ENCODE measurements around the gene POR. TPM values are rescaled to one million over a fixed set of nuclear protein-coding genes. Genes with fewer than 3 reads are reported as not detected.

Gene POR
- total RNA-seq, 3 donors from 2014 or later: 40.8 to 63.6 (median 57.7) TPM

GRCh38 chr7:75963381-75963995, 48.5 kb downstream of the POR start:
- ATAC-seq (no peak), DNase-seq (no peak)
- Mint-ChIP-seq H3K4me3 (no peak overlapping the region), H3K9me3 (no peaks in the 10 kb centered on the region), H3K4me1 (ENCODE audit: low read depth) (no peaks in the 10 kb centered on the region), H3K27me3 (ENCODE audit: low read depth) (no peaks in the 10 kb centered on the region), H3K36me3 (ENCODE audit: insufficient read depth) (peaks cover 24% of the 10 kb centered on the region)

- no peak overlapping the region for H3K4me3 Mint-ChIP-seq
- H3K4me1 Mint-ChIP-seq (ENCODE audit: low read depth): no peaks in the 10 kb centered on the region
- DNase-seq (no peak), ATAC-seq (no peak)
- H3K9me3 Mint-ChIP-seq: no peaks in the 10 kb centered on the region
- H3K27me3 Mint-ChIP-seq (ENCODE audit: low read depth): no peaks in the 10 kb centered on the region
- peaks cover 15% of the 10 kb centered on the region for H3K36me3 Mint-ChIP-seq (ENCODE audit: insufficient read depth)
These were observed 50.7 kb downstream of the POR start for GRCh38 chr7:75965617-75966016.

DNA sequence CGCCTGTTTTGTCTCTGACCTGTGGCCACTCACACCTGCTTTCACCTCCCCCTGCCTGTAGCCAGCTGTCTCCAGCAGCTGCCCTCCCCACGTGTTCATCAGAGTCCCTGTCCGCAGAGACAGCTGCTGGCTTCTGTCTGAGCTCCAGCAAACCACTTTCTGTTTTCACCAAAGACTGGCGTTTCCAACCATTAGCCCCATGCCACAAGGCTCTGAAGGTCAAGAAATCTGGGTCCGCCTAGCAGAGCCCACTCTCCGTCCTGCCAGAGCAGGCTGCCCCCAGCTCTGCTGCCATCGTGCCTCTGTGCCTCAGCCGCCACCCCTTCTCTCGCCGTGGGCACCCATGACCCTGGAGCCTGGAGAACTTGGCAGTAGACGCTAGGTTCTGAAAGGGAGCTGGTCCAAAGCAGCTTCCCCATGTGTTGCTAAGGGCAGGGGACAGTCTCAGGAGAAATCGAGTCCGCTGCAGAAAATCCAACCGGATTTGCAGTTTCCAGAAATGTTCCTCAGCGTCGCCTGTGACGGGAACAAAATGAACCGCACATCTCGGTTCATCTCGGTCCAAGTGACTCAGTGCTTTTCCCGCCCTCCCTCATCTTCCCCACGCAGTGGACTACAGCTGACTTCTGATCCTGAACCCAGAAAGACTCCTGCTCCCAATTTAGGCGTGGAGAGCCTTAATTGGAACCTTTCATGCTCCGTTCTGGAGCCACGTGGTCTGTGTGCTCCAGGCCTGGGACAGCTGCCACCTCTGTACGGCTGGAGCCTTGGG, 51.4 kb downstream of the POR start:
- H3K4me3 Mint-ChIP-seq: no peak overlapping the region
- ATAC-seq (no peak), DNase-seq (no peak)
- no peaks in the 10 kb centered on the region for H3K4me1 Mint-ChIP-seq (ENCODE audit: low read depth)
- H3K27me3 Mint-ChIP-seq (ENCODE audit: low read depth): no peaks in the 10 kb centered on the region
- H3K36me3 Mint-ChIP-seq (ENCODE audit: insufficient read depth): peaks cover 14% of the 10 kb centered on the region
- H3K9me3 Mint-ChIP-seq: no peaks in the 10 kb centered on the region

- no peaks in the 10 kb centered on the region for H3K27me3 Mint-ChIP-seq (ENCODE audit: low read depth)
- H3K36me3 Mint-ChIP-seq (ENCODE audit: insufficient read depth): peaks cover 9% of the 10 kb centered on the region
- no peak for DNase-seq
- H3K4me1 Mint-ChIP-seq (ENCODE audit: low read depth): no peaks in the 10 kb centered on the region
- no peaks in the 10 kb centered on the region for H3K9me3 Mint-ChIP-seq
- ATAC-seq: no peak
- no peak overlapping the region for H3K4me3 Mint-ChIP-seq
These were observed 52.1 kb downstream of the POR start for GRCh38 chr7:75967055-75967454.

- Mint-ChIP-seq H3K4me3 (no peak overlapping the region), H3K9me3 (no peaks in the 10 kb centered on the region)
- no peak for ATAC-seq
These were observed 52.6 kb downstream of the POR start for GRCh38 chr7:75967487-75967997.

GRCh38 chr7:75968012-75968411, 53.1 kb downstream of the POR start:
- no peak for ATAC-seq

More at GRCh38 chr7:75967487-75967997, 52.6 kb downstream of the POR start:
- Mint-ChIP-seq H3K36me3 (ENCODE audit: insufficient read depth) (peaks cover 10% of the 10 kb centered on the region), H3K4me1 (ENCODE audit: low read depth) (no peaks in the 10 kb centered on the region), H3K27me3 (ENCODE audit: low read depth) (no peaks in the 10 kb centered on the region)
- DNase-seq: no peak

GRCh38 chr7:75968561-75969001, 53.6 kb downstream of the POR start:
- Mint-ChIP-seq H3K9me3 (no peaks in the 10 kb centered on the region), H3K27me3 (ENCODE audit: low read depth) (no peaks in the 10 kb centered on the region), H3K4me1 (ENCODE audit: low read depth) (no peaks in the 10 kb centered on the region), H3K4me3 (no peak overlapping the region), H3K36me3 (ENCODE audit: insufficient read depth) (peaks cover 7% of the 10 kb centered on the region)
- ATAC-seq: no peak
- DNase-seq: no peak

More at GRCh38 chr7:75968012-75968411, 53.1 kb downstream of the POR start:
- Mint-ChIP-seq H3K4me3 (no peak overlapping the region), H3K9me3 (no peaks in the 10 kb centered on the region), H3K36me3 (ENCODE audit: insufficient read depth) (peaks cover 7% of the 10 kb centered on the region), H3K4me1 (ENCODE audit: low read depth) (no peaks in the 10 kb centered on the region), H3K27me3 (ENCODE audit: low read depth) (no peaks in the 10 kb centered on the region)
- DNase-seq: no peak

- ATAC-seq: no peak
- Mint-ChIP-seq H3K4me3 (no peak overlapping the region), H3K27me3 (ENCODE audit: low read depth) (no peaks in the 10 kb centered on the region), H3K36me3 (ENCODE audit: insufficient read depth) (peaks cover 12% of the 10 kb centered on the region), H3K4me1 (ENCODE audit: low read depth) (no peaks in the 10 kb centered on the region), H3K9me3 (no peaks in the 10 kb centered on the region)
- DNase-seq: no peak
These were observed 54.2 kb downstream of the POR start for GRCh38 chr7:75969182-75969581.

DNA sequence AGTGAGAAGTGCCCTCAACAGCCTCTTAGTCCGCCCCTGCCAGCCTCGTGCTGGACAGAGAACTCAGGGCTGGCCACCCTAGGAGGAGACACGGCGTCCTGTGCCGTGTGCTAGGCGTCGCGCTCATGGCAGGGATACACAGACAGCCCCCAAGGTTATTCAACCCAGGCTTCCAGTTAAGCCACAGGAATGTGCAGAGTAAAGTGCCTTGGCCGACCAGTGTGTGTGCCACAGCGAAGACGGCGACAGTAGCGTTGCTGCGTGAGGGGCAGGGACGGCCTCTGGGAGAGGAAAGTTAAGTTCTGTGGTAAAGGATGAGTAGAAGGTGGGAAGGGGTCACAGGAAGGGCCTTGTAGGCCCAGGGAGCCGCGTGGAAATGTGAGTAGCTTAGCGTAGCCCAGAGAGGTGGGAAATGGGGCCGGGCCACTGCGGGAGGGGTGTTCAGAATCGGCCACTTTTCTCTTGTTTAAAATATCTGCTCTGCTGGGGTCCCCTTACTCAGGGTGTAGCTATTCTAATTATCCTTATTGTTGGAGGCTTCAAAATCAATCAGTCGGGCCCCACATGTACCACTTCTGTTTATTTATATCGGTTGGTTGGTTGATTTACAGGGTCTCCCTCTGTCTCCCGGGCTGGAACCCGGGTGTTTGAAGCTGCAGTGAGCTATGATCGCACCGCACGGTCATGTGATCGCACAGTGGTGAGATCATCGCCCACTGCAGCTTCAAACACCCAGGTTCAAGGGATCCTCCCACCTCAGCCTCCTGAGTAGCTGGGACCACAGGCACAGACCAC, 54.9 kb downstream of the POR start:
- Mint-ChIP-seq H3K36me3 (ENCODE audit: insufficient read depth) (peaks cover 14% of the 10 kb centered on the region), H3K9me3 (no peaks in the 10 kb centered on the region), H3K27me3 (ENCODE audit: low read depth) (no peaks in the 10 kb centered on the region), H3K4me1 (ENCODE audit: low read depth) (no peaks in the 10 kb centered on the region), H3K4me3 (no peak overlapping the region)
- DNase-seq: no peak
- no peak for ATAC-seq

DNA sequence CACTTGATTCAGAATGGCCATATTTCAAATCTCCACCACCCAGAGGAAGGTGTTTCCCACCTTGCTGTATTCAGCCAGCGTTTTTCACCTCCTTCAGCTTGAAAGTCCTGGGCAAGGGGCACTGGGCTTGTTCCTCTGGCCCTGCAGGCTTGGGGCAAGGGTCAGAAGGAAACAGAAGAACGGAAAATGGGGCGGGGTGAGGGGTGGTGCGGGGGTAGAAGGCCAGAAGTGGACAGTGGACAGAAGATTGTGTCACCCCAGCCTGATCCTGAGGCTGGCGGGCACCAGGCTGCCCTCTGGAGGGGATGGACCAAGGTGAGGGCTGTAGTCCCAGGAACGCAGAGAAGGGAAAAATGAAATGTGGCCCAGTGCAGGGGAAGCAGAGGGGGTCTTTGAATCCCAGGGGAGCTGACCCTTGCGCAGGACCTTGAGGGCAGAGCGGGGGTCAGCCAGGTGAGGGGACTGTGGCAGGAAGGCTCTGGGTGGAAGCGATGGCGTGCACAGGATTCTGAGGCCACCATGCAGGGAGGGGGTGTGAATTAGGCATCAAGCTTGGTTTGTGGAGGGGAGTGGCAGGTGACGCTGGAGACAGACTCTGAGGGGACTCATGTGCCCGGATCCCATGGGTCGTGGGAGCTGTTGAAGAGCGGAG, 56.5 kb downstream of the POR start:
- Mint-ChIP-seq H3K27me3 (ENCODE audit: low read depth) (no peaks in the 10 kb centered on the region), H3K4me3 (no peak overlapping the region), H3K4me1 (ENCODE audit: low read depth) (no peaks in the 10 kb centered on the region), H3K36me3 (ENCODE audit: insufficient read depth) (peaks cover 11% of the 10 kb centered on the region), H3K9me3 (no peaks in the 10 kb centered on the region)
- DNase-seq (no peak), ATAC-seq (no peak)

DNA sequence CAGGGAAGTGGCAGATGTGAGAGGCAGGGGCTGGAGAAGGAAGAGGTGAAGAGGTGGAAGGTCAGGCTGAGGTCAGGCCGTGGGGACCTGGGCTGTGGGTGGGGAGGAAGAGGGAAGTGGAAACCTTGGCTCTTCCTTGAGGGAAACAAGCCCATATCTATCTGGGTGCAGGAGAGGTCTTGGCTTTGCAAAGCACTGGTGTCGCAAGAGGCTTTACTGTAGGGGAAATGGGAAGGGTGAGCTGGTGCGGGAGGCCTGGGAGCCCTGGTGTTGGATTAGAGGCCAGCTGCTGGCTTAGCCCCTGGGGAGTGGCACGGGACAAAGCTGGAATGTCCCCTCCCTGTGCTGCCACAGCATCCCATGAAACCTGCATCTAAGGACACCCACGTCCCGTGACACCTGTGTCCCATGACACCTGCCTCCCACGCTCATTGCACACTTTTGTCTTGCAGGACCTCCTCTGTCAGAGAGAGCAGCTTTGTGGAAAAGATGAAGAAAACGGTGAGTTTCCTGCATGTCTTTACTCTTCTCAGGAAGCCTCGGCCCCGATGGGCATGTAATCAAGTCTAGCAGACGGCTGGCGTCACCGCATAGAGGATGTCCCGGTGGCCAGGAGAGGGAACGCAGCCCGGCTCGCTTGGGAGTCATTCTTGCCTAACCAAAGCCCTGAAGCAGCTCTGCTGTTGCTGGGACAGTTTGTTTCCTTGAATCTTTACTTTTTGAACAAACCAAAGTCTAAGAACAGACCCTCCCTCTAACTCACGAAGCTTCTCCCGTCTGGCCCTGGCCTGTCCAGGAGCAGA, 57.2 kb downstream of the POR start:
- H3K36me3 Mint-ChIP-seq (ENCODE audit: insufficient read depth): peaks cover 11% of the 10 kb centered on the region
- no peak overlapping the region for H3K4me3 Mint-ChIP-seq
- H3K4me1 Mint-ChIP-seq (ENCODE audit: low read depth): no peaks in the 10 kb centered on the region
- ATAC-seq (no peak), DNase-seq (no peak)
- no peaks in the 10 kb centered on the region for H3K27me3 Mint-ChIP-seq (ENCODE audit: low read depth)
- H3K9me3 Mint-ChIP-seq: no peaks in the 10 kb centered on the region

DNA sequence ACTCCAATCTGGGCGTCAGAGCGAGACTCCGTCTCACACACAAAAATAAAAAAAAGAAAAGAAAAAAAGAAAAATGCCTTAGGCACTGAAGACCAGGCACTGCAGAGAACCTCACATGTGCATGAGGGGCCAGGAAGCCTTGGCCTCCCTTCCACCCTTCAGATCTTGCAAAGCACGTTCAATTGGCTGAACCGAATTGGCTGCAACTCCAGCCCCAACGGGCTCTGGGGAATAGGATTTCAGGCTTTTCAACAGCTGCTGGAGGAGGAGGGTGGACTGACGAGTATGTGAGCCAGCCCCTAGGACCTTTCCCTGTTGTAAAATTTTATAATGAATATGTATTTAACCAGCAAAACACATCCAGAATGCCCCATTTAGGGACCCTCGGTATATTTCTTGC, 62.8 kb downstream of the POR start:
- ATAC-seq: no peak
- peaks cover 11% of the 10 kb centered on the region for H3K36me3 Mint-ChIP-seq (ENCODE audit: insufficient read depth)
- DNase-seq: no peak
- H3K27me3 Mint-ChIP-seq (ENCODE audit: low read depth): no peaks in the 10 kb centered on the region
- H3K9me3 Mint-ChIP-seq: no peaks in the 10 kb centered on the region
- no peak overlapping the region for H3K4me3 Mint-ChIP-seq
- H3K4me1 Mint-ChIP-seq (ENCODE audit: low read depth): no peaks in the 10 kb centered on the region

- Mint-ChIP-seq H3K27me3 (ENCODE audit: low read depth) (no peaks in the 10 kb centered on the region), H3K36me3 (ENCODE audit: insufficient read depth) (peaks cover 3% of the 10 kb centered on the region), H3K9me3 (no peaks in the 10 kb centered on the region), H3K4me3 (no peak overlapping the region), H3K4me1 (ENCODE audit: low read depth) (no peaks in the 10 kb centered on the region)
- ATAC-seq: no peak
- DNase-seq: no peak
These were observed 64.9 kb downstream of the POR start for GRCh38 chr7:75979759-75980429.
